Endothelial cell of hepatic sinusoid (primary cell): Measurements from ENCODE around the gene RASAL2.
"Not testable (repeated sequence)": the region's sequence is repeated elsewhere in the genome, so short reads cannot be mapped to it uniquely, and the experiment has no call there.

Experiments used
- in situ Hi-C: cut with HindIII; loops from 2 replicates; pipeline ENCODE4 v1.10.0; 2017; ENCODE audit warnings: low sequenced_read_pairs

RASAL2 gene

DNA sequence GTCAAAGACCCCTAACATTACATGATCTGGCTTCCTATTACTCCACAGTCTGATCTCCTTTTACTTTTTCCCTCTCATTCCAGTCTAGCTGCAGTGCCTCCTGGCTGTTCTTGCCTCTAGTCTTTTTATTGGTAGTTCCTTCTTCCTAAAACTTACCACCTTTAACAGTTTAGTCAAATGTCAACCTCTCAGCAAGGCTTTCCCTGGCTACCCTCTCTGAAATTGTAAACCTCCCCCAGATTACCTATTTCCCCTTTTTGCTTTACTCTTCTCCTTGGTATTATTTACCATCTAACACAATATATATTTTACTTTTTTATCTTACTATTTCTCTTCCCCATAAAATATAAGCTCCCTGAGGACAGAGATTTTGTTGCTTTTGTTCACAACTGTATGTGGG is 273.2 kb downstream of the RASAL2 start:
- in situ Hi-C loops: no loop called here

GRCh38 chr1:178368208-178368607 is 274.3 kb downstream of the RASAL2 start:
- in situ Hi-C loops: no loop called here

DNA sequence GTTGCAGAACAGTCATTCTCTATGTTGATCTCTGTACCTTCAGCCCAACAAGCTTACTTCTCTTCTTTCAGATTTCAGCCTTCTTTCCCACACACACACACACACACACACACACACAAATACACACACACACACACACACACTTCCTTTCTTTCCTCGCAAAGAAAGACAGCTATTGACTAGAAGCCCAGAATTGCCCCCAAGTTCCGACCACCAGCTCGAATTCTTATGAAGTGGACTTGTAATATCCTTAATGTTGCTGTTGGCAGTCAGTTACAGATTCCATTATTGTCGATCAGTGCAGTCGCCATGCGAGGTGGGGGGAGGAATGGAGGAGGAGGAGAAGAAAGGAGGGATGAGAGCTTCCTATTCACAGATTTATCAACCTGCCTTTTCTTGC is 277.3 kb downstream of the RASAL2 start:
- in situ Hi-C loops: no loop called here

DNA sequence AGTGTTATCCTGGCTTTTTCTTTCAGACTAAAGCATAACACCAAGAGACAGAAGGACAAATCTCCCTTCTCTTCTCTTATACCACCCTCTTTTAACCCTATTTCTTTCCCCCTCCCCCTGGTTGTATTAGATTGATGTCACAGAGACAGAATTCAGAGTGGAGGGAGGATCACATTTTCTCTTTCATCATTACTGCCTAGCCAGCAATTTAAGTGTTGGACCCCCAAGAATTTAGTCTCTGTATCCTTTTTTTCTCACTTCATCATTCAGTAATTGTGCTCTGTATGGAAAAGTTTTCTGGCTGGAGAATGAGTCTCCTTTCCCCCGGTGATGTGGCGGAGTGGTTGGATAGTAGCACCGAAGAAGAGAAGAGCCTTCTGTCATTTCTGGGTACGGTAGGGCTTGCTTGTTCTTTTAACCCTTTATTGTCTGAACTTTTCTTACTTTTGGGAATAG is 278.1 kb downstream of the RASAL2 start:
- in situ Hi-C loops: no loop called here

DNA sequence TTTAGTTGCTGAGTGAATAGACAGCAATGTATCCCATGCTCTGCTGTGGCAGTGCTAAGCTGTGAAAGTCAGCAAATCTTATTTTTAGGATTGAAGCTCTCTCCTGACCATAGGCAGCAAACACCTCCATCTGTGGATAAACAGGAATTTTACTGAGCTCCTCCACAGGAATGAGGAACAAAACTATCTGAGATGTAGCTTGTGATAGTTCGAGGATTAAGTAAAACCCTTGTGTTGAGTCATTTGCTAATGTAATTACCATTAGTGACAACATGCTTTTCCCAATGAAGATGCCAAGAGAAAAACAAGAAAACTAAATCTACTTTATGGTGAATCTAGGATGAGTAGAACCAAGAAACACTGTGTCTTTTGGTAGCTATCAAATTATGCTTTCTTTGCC is 280.1 kb downstream of the RASAL2 start:
- in situ Hi-C loops: no loop called here

DNA sequence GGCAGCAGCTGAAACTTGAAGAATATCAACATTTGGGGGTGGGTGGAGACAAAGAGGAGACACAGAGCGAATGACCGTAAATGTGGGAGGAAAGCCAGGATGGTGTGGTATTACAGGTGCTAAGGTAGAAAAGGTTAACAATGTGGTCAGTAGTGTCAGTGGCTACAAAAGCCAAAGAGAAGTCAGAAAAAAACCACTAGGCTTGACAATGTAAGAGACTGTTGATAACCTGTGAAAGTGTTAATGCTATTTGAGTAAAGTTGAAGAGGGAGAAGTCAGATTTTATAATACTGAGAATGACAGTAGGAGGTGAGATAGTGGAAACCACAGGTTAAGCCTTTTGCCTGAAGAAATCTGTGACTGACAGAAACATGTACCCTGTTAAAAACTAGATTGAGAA is 282.1 kb downstream of the RASAL2 start:
- in situ Hi-C loops: no loop called here

GRCh38 chr1:178379807-178380206 is 285.9 kb downstream of the RASAL2 start:
- in situ Hi-C loops: no loop called here

GRCh38 chr1:178382372-178382771 is 288.5 kb downstream of the RASAL2 start:
- in situ Hi-C loops: no loop called here

DNA sequence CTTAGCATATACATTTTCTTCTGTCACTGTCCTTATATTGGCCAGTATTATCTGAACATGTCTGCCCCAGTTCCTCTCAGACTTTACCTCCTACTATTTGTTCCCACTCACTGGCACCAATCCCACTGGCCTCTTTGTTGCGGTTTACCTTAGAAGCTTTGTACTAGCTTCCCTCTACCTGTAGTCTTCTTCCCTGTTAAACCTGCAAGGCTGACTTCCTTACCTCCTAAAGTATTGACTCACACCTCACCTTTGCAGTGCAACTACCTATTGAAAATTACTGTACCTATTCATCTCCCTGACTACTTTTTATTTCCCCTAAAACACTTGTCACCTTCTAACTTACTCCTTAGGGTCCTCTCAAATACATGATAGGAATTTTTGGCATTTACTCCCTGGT is 291.8 kb downstream of the RASAL2 start:
- in situ Hi-C loops: no loop called here

DNA sequence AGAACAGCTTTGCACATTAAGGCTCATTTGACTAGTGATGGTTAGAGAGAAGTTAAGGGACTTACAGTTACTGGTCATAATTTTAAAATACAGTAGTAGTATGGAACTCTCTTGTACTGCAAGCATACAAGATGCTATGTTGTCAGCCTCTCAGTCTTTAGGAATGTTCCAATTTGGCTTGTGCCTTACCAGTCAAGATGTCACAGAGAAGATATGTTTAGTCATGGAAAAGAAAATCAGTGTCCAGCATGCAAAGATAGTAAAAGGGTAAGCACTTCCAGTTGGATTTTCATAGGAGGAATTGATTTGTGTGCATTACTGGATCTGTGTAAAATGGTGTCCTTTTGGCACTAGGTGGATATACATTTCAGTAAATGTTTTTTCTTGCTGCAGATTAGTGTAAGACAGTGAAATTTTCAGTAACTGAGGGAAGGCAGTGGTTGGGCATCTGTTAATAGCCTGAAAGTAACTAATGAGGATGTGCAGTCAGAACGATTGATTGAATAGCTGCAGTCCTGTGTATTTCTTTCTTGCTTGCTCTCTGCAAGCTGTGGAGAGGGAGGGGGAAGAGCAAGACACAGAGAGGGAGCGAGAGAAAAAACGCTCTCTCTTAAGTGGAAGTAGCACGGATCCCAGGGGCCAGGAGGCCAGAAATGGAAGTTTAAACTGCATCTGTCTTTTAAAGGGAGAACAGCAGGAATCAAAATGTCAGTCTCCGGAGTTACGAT is 294.7 kb downstream of the RASAL2 start:
- in situ Hi-C loops: no loop called here

DNA sequence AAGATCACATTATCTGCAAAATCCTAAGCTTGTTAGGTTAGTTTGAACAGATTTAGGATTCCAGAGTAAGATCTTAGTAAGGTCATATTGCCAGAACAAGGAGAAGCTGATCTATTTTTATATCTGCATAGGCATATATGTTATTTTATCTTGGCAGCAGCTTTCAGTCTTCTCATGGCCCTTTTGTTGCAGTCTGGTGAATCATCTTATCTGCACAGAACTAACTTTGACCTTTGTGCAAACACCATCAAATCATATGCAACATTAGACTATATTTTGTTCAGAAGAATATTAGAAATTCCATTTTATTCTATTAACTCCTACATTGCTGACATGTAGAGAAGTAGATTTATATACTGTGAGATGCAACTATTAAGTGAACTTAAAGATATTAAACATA is 295.5 kb downstream of the RASAL2 start:
- in situ Hi-C loops: no loop called here

GRCh38 chr1:178390280-178390679 is 296.4 kb downstream of the RASAL2 start:
- in situ Hi-C loops: not testable (repeated sequence)

- in situ Hi-C loops: no loop called here
Measured at GRCh38 chr1:178393370-178393769, 299.5 kb downstream of the RASAL2 start.

DNA sequence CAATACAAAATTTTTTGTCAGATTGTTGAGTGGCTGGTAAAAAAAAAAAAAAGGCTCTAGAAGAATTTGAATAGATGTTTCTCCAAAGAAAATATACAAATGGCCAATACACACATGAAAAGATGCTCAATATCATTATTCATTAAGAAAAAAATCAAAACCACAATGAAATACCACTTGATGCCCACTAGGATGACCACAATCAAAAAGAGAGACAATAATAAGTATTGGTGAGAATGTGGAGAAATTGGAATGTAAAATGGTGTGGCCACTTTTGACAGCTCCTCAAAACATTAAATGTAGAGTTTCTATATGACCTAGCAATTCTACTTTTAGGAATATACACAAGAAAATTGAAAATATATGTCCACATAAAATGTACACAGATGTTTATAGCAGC is 302.9 kb downstream of the RASAL2 start:
- in situ Hi-C loops: no loop called here

GRCh38 chr1:178397678-178398077 is 303.8 kb downstream of the RASAL2 start:
- in situ Hi-C loops: no loop called here

- in situ Hi-C loops: no loop called here
Measured at GRCh38 chr1:178399177-178399728, 305.3 kb downstream of the RASAL2 start.

GRCh38 chr1:178405137-178405536 is 311.2 kb downstream of the RASAL2 start:
- in situ Hi-C loops: loop anchor here (5.0 kb wide), 1 partner anchor 67 kb away; no protein-coding TSS in a partner anchor

GRCh38 chr1:178407215-178407614 is 313.3 kb downstream of the RASAL2 start:
- in situ Hi-C loops: loop anchor here (5.0 kb wide), 1 partner anchor 65 kb away; no protein-coding TSS in a partner anchor

GRCh38 chr1:178407655-178408054 is 313.8 kb downstream of the RASAL2 start:
- in situ Hi-C loops: loop anchor here (5.0 kb wide), 1 partner anchor 65 kb away; no protein-coding TSS in a partner anchor

GRCh38 chr1:178408871-178409270 is 315.0 kb downstream of the RASAL2 start:
- in situ Hi-C loops: loop anchor here (5.0 kb wide), 1 partner anchor 63 kb away; no protein-coding TSS in a partner anchor

GRCh38 chr1:178409541-178409940 is 315.6 kb downstream of the RASAL2 start:
- in situ Hi-C loops: loop anchor here (5.0 kb wide), 1 partner anchor 63 kb away; no protein-coding TSS in a partner anchor

GRCh38 chr1:178411756-178412399 is 318.0 kb downstream of the RASAL2 start:
- in situ Hi-C loops: no loop called here
